Breast epithelium (tissue), 4 donors: ENCODE data around the gene SSU72. TPM values are rescaled to one million over a fixed set of nuclear protein-coding genes. Genes with fewer than 3 reads are reported as not detected.
A peak's percentile ranks its signal among the peaks of the same experiment; 100 is the strongest.

Experiments
- DNase-seq, 2 donors: peaks; one replicate each; pipeline ENCODE4 v3.0.0-alpha.2; 2019; ENCODE audit warnings: low spot score in 2 of 2
- H3K27ac ChIP-seq, 2 donors: fragments of 200-600 bp; sonication (generic) in 1 of 2; one replicate each; pipeline ENCODE4 v1.5.1; 2016 to 2019; ENCODE audit warnings: mild to moderate bottlenecking in 1 of 2
- H3K27me3 ChIP-seq, 2 donors: fragments of 200-600 bp; sonication (generic) in 1 of 2; one replicate each; pipeline versions ENCODE4 v1.5.1 to v1.6.0; 2017 to 2019; ENCODE audit warnings: control low read depth in 1 of 2, mild to moderate bottlenecking in 1 of 2
- H3K36me3 ChIP-seq: fragments of 200-600 bp; one replicate; pipeline ENCODE4 v1.5.1; 2019
- H3K4me1 ChIP-seq, 2 donors: fragments of 200-600 bp; sonication (generic); one replicate each; pipeline ENCODE4 v1.5.1; 2016 to 2019; ENCODE audit warnings: control low read depth in 1 of 2
- H3K4me3 ChIP-seq, 3 donors: fragments of 200-600 bp; sonication (generic); 1 replicate in 2 of 3; 2 replicates in 1 of 3; pipeline ENCODE4 v1.5.1; 2016 to 2019; ENCODE audit warnings: mild to moderate bottlenecking in 3 of 3, moderate library complexity in 2 of 3
- H3K9me3 ChIP-seq, 2 donors: fragments of 200-600 bp; sonication (generic) in 1 of 2; one replicate each; pipeline ENCODE4 v1.5.1; 2016 to 2019; ENCODE audit warnings: control low read depth in 1 of 2
- POLR2A ChIP-seq: fragments of 450-650 bp; IDR thresholded peaks from one replicate; pipeline ENCODE4 v1.6.1; 2016; ENCODE audit warnings: antibody characterized with exemption, mild to moderate bottlenecking, moderate library complexity
- POLR2AphosphoS5 ChIP-seq, 3 donors: sonication (generic); formaldehyde crosslinking; IDR thresholded peaks; one replicate each; pipeline ENCODE4 v1.6.1; 2017; ENCODE audit warnings: antibody characterized with exemption in 3 of 3
- intact Hi-C: fragments of 100-400 bp; cut with DNase I; formaldehyde crosslinking; loops from one replicate; pipeline ENCODE4 v1.15.1; 2023; ENCODE audit warnings: low total_unique reads
- total RNA-seq, 3 donors: library from RNA; depleted of rRNA; stranded (reverse); fragments of >200 nt; gene quantifications; one replicate each; pipeline ENCODE4 v1.1.0, GENCODE V29; 2016
- TF ChIP-seq, protein P1 (sequence below), 3 donors: fragments of 450-650 bp; IDR thresholded peaks; one replicate each; pipeline ENCODE4 v1.5.1; 2016 to 2017; ENCODE audit warnings: antibody characterized with exemption in 3 of 3, mild to moderate bottlenecking in 3 of 3, moderate library complexity in 3 of 3

The SSU72 gene
- total RNA-seq, 3 donors from 2014 or later = 100 to 125 (median 114) TPM

DNA sequence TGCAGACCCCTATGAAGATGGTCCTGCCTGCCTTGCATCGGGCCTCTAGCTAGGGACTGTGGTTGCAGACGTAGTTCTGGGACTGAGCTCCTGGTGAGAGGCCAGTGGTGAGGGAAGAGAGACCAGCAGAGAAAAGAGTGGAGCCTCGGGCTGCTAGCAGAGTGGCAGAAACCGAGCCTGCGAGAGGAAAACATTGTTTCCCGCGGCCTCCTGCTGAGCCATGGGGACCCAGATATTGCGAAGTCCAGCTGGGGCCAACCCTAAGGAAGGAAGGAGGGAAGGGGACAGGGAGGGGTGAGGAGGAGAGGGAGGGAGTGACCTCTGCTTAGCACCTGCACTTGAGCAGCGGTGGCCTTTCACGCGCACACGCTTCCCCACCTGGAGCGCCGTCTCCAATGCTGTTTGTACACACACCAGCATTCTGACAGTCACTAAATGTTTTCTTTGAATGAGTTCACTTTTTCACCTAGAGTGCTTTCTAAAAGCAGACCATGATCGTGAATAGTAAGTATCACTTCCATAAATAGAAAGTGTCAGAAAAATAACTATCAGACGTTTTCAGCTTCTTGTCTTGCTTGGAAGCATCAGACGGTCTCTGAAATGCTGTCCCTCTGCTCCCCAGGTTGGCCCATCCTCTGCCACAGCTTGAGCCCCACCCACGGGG is 27.8 kb upstream of the SSU72 start:
- H3K9me3 ChIP-seq = no peaks in the 10 kb centered on the region
- no peak overlapping the region for H3K4me3 ChIP-seq
- TF ChIP-seq, protein P1, sequence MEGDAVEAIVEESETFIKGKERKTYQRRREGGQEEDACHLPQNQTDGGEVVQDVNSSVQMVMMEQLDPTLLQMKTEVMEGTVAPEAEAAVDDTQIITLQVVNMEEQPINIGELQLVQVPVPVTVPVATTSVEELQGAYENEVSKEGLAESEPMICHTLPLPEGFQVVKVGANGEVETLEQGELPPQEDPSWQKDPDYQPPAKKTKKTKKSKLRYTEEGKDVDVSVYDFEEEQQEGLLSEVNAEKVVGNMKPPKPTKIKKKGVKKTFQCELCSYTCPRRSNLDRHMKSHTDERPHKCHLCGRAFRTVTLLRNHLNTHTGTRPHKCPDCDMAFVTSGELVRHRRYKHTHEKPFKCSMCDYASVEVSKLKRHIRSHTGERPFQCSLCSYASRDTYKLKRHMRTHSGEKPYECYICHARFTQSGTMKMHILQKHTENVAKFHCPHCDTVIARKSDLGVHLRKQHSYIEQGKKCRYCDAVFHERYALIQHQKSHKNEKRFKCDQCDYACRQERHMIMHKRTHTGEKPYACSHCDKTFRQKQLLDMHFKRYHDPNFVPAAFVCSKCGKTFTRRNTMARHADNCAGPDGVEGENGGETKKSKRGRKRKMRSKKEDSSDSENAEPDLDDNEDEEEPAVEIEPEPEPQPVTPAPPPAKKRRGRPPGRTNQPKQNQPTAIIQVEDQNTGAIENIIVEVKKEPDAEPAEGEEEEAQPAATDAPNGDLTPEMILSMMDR (IDR thresholded peaks at IDR 0.05) = no peak
- TF ChIP-seq POLR2AphosphoS5 (IDR thresholded peaks at IDR 0.05) = no peak
- no peak for TF ChIP-seq POLR2A
- no peak for DNase-seq
- H3K27ac ChIP-seq = no peak overlapping the region
- H3K36me3 ChIP-seq = no peaks in the 10 kb centered on the region
- intact Hi-C loops = no loop called here
- peaks cover 5 to 6% of the 10 kb centered on the region in 2 donors for H3K27me3 ChIP-seq
- peaks cover 6 to 8% of the 10 kb centered on the region in 2 donors for H3K4me1 ChIP-seq

DNA sequence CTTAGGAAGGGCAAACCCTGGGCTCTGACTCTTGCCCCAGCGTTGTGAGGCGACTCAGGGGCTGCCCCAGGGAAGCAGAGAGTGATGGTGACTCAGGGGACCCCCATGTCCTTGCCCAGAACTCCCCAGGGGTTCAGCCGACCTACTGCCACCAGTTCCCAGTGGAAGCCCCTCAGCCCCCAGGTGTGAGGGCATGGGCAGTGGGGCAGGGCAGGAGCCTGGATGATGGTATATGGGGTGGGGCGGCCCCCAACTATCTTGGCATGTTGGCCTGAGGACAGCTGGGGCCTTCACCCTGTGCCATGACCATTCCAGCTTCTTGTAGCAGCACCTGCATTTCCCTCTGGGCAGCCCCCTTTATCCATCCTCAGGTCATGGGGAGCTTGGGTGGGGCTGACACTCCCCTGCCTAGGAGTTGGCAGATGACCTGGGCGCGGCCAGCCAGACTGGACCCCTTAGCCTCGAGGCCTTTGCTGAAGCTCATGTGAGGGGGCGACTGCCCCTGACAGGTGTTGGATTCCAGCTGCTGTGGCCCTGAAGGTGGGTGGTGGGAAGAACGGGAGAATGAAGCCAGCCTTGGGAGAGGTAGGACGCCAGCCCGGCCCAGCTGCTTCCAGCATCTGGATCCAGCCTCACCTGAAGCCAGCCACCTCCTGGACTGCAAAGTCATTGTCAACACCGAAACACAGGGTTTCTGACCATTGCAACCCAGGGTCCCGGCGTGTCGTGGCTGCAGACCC is 27.1 kb upstream of the SSU72 start:
- Histone ChIP-seq H3K4me3 (no peak overlapping the region), H3K27me3 (peaks cover 5 to 6% of the 10 kb centered on the region in 2 donors), H3K4me1 (peaks cover 6 to 8% of the 10 kb centered on the region in 2 donors), H3K27ac (no peak overlapping the region), H3K9me3 (no peaks in the 10 kb centered on the region), H3K36me3 (no peaks in the 10 kb centered on the region)
- intact Hi-C loops = no loop called here
- TF ChIP-seq POLR2A (no peak), POLR2AphosphoS5 (IDR thresholded peaks at IDR 0.05) (no peak)
- TF ChIP-seq, protein P1 (IDR thresholded peaks at IDR 0.05) = no peak
- DNase-seq = no peak

DNA sequence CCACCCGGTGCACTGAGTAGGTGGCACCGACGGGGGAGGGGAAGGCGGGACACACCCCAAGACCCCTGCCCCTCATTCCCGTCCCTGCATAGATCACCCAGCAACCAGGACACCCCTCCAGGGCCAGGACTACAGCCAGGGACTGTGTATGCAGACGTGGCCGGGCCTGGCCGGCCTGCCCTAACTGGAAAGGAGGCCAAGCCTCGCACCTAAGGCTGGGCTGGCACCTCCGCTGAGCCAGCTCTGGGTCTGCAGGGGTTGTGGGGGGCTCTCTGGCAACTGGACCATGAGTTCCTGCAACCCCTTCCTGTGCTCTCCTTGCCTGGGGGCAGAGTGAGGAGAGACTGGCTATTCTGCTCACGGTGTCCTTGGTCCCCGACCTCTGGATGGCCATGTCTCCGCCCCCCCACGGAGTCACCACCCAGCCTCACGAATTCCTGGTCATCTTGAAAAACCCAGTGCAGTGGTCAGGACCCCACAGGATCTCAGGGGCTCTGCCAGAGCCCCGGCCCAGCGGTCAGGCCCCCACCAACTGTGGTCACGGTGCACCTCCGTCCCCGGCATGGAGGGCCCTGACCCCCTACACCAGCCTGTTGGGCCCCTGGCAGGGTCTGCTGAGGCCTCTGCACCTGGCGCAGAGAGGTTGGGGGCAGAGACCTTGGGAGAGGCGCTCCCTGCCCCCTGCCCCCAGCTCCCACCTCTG is 26.3 kb upstream of the SSU72 start:
- no peaks in the 10 kb centered on the region for H3K9me3 ChIP-seq
- peaks cover 5 to 6% of the 10 kb centered on the region in 2 donors for H3K27me3 ChIP-seq
- intact Hi-C loops = no loop called here
- no peak overlapping the region for H3K27ac ChIP-seq
- no peak for TF ChIP-seq POLR2A
- TF ChIP-seq POLR2AphosphoS5 (IDR thresholded peaks at IDR 0.05) = no peak
- TF ChIP-seq, protein P1 (IDR thresholded peaks at IDR 0.05) = no peak
- no peak for DNase-seq
- H3K4me1 ChIP-seq = peaks cover 6 to 8% of the 10 kb centered on the region in 2 donors
- H3K36me3 ChIP-seq = no peaks in the 10 kb centered on the region
- H3K4me3 ChIP-seq = peak overlapping the region in 2 of 3 donors; percentile 60 to 80

DNA sequence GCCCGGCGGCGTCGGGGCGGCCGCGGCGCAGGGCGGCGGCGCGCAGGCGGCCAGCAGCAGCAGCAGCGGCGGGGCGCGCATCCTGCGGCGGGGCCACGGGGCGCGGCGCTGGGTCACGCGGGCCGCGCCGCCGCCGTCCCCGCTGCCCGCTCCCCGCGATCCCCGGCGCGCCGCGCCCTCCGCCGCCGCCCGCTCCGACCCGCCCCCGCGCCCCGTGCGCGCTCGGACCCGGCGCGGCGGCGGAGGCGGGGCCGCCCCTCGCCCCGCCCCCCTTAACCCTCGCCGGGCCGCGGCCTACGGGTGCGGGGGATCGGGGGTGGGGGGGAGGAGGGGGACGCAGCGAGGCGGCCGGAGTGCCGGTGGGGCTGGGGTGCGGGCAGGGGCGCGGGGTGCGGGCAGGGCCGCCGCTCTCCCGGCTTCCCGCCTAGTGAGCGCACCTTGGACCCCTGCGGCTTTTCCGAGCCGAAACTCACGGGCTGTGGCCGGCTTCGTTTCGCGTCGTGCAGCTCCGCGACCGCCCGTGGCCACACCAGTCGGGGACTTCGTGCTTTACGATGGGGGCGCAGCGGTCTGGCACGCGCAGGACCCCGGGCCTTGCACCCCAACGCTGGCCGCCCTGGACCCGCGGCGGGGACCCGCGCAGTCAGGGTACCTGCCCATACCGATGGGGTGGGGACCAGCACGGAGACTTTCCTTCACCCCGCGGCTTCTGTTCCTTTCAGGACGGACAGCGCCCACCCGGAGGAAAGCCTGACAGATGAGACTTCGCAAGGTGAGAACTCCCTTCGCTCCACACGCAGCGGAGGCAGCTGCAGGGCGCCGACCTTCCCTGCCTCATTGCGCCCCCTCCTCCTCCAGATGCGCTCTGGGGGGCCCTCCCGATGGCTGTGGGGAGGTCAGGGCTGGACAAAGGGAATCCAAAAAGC is 25.5 kb upstream of the SSU72 start, which contains the start of gene FNDC10:
Gene FNDC10 (minus strand): TSS at position 201 of the 926 bp plus-strand sequence. CDS start 120 bp downstream, at position 81.
- no peak within 1 kb of the TSS for H3K27ac ChIP-seq
- H3K36me3 ChIP-seq = no peaks in the 10 kb centered on the region
- no peak for DNase-seq
- peak within 1 kb of the TSS; percentile 36 to 80 (median 60) for H3K4me3 ChIP-seq
- H3K27me3 ChIP-seq = peaks cover 5 to 6% of the 10 kb centered on the region in 2 donors
- intact Hi-C loops = no loop called here
- no peaks in the 10 kb centered on the region for H3K9me3 ChIP-seq
- TF ChIP-seq POLR2AphosphoS5 (IDR thresholded peaks at IDR 0.05) = no peak
- TF ChIP-seq POLR2A = no peak
- TF ChIP-seq, protein P1 (IDR thresholded peaks at IDR 0.05) = no peak
- H3K4me1 ChIP-seq = peaks cover 6 to 8% of the 10 kb centered on the region in 2 donors
